GM19455 (cell line): ENCODE measurements around the gene STARD3.
"Not testable (repeated sequence)": the region's sequence is repeated elsewhere in the genome, so short reads cannot be mapped to it uniquely, and the experiment has no call there.

ENCODE experiments used
- ATAC-seq: cut with Tn5 transposase; IDR thresholded peaks from one replicate; pipeline ENCODE4 v1.9.1; 2021; ENCODE audit not compliant: unreplicated experiment

STARD3 gene

DNA sequence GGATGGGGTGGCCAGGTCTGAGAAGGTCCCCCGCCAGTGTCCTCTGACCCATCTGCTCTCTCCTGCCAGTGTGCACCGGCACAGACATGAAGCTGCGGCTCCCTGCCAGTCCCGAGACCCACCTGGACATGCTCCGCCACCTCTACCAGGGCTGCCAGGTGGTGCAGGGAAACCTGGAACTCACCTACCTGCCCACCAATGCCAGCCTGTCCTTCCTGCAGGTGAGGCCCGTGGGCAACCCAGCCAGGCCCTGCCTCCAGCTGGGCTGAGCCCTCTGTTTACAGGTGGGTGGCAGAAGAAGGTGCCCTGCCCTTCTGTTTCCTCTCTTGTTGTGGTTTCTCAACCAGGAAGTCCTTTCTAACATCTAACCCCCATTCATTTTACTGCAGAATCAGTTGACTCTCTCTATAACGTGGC is 70.0 kb downstream of the STARD3 start:
- ATAC-seq = no peak

DNA sequence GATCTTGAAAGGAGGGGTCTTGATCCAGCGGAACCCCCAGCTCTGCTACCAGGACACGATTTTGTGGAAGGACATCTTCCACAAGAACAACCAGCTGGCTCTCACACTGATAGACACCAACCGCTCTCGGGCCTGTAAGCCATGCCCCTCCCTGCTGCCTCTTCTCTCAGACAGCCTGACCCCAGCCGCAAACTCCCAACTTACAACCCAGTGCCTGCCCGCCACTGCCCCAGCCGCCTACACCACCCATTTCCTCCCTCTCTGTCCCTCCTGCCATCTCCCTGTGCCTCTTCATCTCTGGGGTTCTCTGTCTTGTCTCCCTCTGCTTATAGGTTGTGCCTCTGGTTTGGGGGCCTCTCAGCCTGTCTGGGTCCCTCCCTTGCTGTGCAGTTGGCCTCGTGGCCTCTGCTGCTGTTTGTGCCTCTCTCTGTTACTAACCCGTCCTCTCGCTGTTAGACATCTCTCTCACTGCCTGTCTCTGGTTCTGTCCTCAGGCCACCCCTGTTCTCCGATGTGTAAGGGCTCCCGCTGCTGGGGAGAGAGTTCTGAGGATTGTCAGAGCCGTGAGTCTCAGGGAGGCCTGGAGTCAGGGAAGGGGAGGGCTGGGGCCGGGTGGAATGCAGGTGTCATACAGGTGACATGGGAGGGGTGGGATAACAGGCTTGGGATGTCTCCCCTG is 72.5 kb downstream of the STARD3 start:
- ATAC-seq = no peak

DNA sequence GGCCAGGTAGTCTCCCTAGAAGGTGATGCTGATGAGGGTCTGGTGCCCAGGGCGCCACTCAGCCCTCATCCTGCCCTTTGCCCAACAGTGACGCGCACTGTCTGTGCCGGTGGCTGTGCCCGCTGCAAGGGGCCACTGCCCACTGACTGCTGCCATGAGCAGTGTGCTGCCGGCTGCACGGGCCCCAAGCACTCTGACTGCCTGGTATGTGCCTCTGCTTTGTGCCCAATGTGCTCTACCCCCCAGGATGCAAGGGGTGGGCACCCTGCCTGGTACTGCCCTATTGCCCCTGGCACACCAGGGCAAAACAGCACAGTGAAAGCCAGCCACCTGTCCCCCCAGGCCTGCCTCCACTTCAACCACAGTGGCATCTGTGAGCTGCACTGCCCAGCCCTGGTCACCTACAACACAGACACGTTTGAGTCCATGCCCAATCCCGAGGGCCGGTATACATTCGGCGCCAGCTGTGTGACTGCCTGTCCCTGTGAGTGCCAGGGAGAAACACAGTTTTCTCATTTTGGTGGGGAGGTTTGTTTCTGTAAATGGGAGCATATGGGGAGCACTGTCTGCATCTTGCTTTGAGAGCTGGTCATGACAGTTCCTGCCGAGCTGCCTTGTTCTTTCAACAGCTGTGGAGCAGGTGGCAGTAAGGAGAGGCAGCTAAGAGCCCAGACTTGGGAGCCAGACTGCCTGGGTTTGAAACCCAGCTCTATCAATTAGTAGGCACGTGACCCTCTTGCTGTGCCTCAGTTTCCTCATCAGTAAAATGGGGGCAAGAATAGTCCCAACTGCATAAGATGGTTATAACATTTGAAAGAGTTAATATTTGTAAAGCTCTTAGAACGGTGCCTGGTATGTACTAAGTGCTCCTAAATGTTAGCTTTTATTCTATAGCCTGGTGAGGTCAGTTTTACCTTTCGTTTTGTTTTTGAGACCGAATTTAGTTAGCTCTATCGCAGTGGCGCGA is 73.3 kb downstream of the STARD3 start:
- ATAC-seq = no peak

DNA sequence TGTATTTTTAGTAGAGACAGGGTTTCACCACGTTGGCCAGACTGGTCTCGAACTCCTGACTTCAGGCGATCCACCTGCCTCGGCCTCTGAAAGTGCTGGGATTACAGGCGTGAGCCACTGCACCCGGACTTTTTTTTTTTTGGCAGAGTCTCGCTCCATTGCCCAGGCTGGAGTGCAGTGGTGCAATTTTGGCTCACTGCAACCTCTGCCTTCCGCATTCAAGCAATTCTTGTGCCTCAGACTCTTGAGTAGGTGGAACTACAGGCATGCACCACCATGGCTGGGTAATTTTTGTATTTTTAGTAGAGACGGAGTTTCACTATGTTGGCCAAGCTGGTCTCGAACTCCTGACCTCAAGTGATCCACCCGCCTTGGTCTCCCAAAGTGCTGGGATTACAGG is 74.1 kb downstream of the STARD3 start:
- ATAC-seq = not testable (repeated sequence)

DNA sequence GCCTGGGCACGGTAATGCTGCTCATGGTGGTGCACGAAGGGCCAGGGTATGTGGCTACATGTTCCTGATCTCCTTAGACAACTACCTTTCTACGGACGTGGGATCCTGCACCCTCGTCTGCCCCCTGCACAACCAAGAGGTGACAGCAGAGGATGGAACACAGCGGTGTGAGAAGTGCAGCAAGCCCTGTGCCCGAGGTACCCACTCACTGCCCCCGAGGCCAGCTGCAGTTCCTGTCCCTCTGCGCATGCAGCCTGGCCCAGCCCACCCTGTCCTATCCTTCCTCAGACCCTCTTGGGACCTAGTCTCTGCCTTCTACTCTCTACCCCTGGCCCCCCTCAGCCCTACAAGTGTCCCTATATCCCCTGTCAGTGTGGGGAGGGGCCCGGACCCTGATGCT is 74.9 kb downstream of the STARD3 start:
- no peak for ATAC-seq
